Panc1 (cell line): ENCODE measurements around the gene OTOG.

Experiments
- CTCF ChIP-seq: fragments of 450-650 bp; IDR thresholded peaks from 2 replicates; pipeline ENCODE4 v1.5.1; 2017; ENCODE audit warnings: mild to moderate bottlenecking
- POLR2AphosphoS5 ChIP-seq: IDR thresholded peaks from 2 replicates; pipeline ENCODE4 v1.6.1; 2012; ENCODE audit warnings: mild to moderate bottlenecking, low read depth, low read length, moderate library complexity
- REST ChIP-seq, 2 experiments: IDR thresholded peaks; 2 replicates each; pipeline ENCODE4 v1.6.1; 2011 to 2012; ENCODE audit warnings: low read depth in 2 of 2, control low read depth in 1 of 2, low read length in 1 of 2, mild to moderate bottlenecking in 1 of 2, moderate library complexity in 1 of 2; ENCODE audit not compliant: insufficient read depth in 1 of 2

- no peak for TF ChIP-seq CTCF
- no peak for TF ChIP-seq POLR2AphosphoS5
- TF ChIP-seq REST (IDR thresholded peaks at IDR 0.05; ENCODE audit: insufficient read depth in 1 of 2, low read depth in 2 of 2, low read length in 1 of 2), result no peak
Measured at GRCh38 chr11:17693531-17693930, 146.5 kb downstream of the OTOG start.
